ENCODE results near the gene PDE4D.

DNA sequence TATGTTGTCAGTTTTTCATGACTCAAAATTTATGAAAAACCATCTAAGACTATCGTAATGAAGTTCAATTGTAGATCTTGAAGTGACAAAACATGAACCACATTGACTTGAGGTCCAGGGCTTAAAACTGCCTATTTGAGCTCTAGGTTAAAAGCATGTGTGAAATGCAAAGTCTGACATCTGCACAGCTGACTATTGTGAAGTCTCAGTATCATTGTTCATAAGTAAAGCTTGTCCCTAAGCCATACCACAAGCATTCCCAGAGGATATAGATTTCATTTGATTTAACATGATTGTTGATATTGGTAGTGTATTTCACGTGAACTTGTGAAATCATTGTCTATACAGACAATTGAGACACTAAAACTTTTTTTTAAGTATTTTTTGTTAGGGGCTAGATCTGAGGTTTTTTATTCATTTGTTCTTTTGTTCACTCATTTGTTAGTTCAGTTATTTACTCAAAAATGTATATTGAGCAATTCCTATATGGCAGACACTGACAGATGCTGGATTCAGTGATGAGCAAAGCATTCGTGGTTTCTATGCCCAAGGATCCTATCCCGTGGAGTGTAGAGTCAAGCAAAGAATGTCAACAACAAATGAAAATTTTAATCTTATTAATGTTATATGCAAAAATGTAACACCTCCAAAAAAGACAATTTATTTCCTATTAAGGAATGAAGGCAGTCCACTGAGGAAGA lies 825.4 kb downstream of the PDE4D start:
- TF ChIP-seq, protein P1, sequence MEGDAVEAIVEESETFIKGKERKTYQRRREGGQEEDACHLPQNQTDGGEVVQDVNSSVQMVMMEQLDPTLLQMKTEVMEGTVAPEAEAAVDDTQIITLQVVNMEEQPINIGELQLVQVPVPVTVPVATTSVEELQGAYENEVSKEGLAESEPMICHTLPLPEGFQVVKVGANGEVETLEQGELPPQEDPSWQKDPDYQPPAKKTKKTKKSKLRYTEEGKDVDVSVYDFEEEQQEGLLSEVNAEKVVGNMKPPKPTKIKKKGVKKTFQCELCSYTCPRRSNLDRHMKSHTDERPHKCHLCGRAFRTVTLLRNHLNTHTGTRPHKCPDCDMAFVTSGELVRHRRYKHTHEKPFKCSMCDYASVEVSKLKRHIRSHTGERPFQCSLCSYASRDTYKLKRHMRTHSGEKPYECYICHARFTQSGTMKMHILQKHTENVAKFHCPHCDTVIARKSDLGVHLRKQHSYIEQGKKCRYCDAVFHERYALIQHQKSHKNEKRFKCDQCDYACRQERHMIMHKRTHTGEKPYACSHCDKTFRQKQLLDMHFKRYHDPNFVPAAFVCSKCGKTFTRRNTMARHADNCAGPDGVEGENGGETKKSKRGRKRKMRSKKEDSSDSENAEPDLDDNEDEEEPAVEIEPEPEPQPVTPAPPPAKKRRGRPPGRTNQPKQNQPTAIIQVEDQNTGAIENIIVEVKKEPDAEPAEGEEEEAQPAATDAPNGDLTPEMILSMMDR (conservative IDR thresholded peaks at IDR 0.05; ENCODE audit: low read depth, low read length) = no peak
- TF ChIP-seq EZH2 (IDR thresholded peaks at IDR 0.05; ENCODE audit: borderline replicate concordance, low read depth, low read length, poor library complexity, severe bottlenecking) = no peak
